Lung (tissue), 12 donors: ENCODE results near the gene RGP1. TPM values are rescaled to one million over a fixed set of nuclear protein-coding genes. Genes with fewer than 3 reads are reported as not detected.
A peak's percentile ranks its signal among the peaks of the same experiment; 100 is the strongest.

Experiments
- ATAC-seq: fragments of 200-7000 bp; cut with Tn5 transposase; one replicate; pipeline ENCODE4 v1.9.1; 2020; ENCODE audit warnings: moderate number of reproducible peaks; ENCODE audit not compliant: insufficient read depth, low FRiP score
- DNase-seq, 3 donors: peaks; one replicate each; pipeline ENCODE4 v3.0.0-alpha.2; 2013 to 2017
- H3K27ac ChIP-seq, 2 donors: one replicate each; pipeline ENCODE4 v1.5.1; 2013; ENCODE audit warnings: mild to moderate bottlenecking in 2 of 2, moderate library complexity in 2 of 2, control low read depth in 1 of 2, inconsistent platforms in 1 of 2, low read depth in 1 of 2, low read length in 1 of 2
- H3K27me3 ChIP-seq, 3 donors: one replicate each; pipeline ENCODE4 v1.5.1; 2013; ENCODE audit warnings: low read length in 2 of 3; ENCODE audit not compliant: control insufficient read depth in 3 of 3, insufficient read depth in 3 of 3
- H3K36me3 ChIP-seq, 4 donors: one replicate each; pipeline ENCODE4 v1.5.1; 2013; ENCODE audit warnings: low read length in 4 of 4, mild to moderate bottlenecking in 1 of 4, moderate library complexity in 1 of 4; ENCODE audit not compliant: control insufficient read depth in 4 of 4, insufficient read depth in 4 of 4
- H3K4me1 ChIP-seq, 5 donors: one replicate each; pipeline ENCODE4 v1.5.1; 2013; ENCODE audit warnings: low read length in 5 of 5, mild to moderate bottlenecking in 2 of 5, moderate library complexity in 1 of 5; ENCODE audit not compliant: control insufficient read depth in 5 of 5, insufficient read depth in 5 of 5
- H3K4me3 ChIP-seq: one replicate; pipeline ENCODE4 v1.5.1; 2013; ENCODE audit warnings: mild to moderate bottlenecking, control low read depth, moderate library complexity
- H3K9ac ChIP-seq, 2 donors: one replicate each; pipeline ENCODE4 v1.5.1; 2013; ENCODE audit warnings: low read length in 2 of 2, control low read depth in 1 of 2; ENCODE audit not compliant: insufficient read depth in 1 of 2
- H3K9me3 ChIP-seq, 4 donors: one replicate each; pipeline ENCODE4 v1.5.1; 2013; ENCODE audit warnings: low read length in 3 of 4, mild to moderate bottlenecking in 1 of 4, moderate library complexity in 1 of 4; ENCODE audit not compliant: control insufficient read depth in 4 of 4, insufficient read depth in 3 of 4
- CTCF ChIP-seq: IDR thresholded peaks from 2 replicates; pipeline ENCODE4 v1.5.1; 2012; ENCODE audit warnings: mild to moderate bottlenecking; ENCODE audit errors: control extremely low read depth, extremely low read depth
- WGBS, 2 donors: extraction: QIAGEN DNeasy Blood & Tissue Kit; methylation state at CpG; one replicate each; pipeline ENCODE4 v1.1.7; 2013; 5-methylcytosine and 5-hydroxymethylcytosine counted together
- polyA plus RNA-seq, 2 donors: library from polyadenylated mRNA; stranded (reverse); fragments of 200-250 nt; gene quantifications; one replicate each; pipeline ENCODE4 v1.2.1, GENCODE V29; 2013
- total RNA-seq, 2 donors: library from RNA; depleted of rRNA in 1 of 2; stranded (reverse); fragments of >200 nt in 1 of 2; gene quantifications; one replicate each; pipeline ENCODE4 v1.2.1, GENCODE V29; 2014 to 2021
- donor health status: control.
- donor health status: control.
- donor health status: Bipolar disorder and iron deficiency.
- donor health status: healthy.
- donor health status: DM: yes; HTN: yes; CAD: no.

Gene RGP1
- total and polyA plus RNA-seq, 4 donors, result 11.7 to 33.2 (median 12.9) TPM

GRCh38 chr9:35727676-35728040 lies 21.4 kb upstream of the RGP1 start:
- TF ChIP-seq CTCF, result no peak
- H3K27ac ChIP-seq, result peak overlapping the region; percentile 60 to 89
- peaks cover 19 to 38% (median 30%) of the 10 kb centered on the region in 4 donors for H3K36me3 ChIP-seq
- H3K9ac ChIP-seq, result peak overlapping the region; percentile 50 to 63
- H3K9me3 ChIP-seq, result no peaks in the 10 kb centered on the region
- no peaks in the 10 kb centered on the region for H3K27me3 ChIP-seq
- peak in 1 of 3 donors; percentile 27 for DNase-seq
- no peak overlapping the region for H3K4me3 ChIP-seq
- ATAC-seq, result no peak
- 11 to 20% methylated on average over 5 of the region's 5 CpGs for WGBS, 2 donors
- H3K4me1 ChIP-seq, result peaks cover 10 to 52% (median 25%) of the 10 kb centered on the region in 5 donors

GRCh38 chr9:35728041-35728971 lies 20.8 kb upstream of the RGP1 start:
- H3K4me3 ChIP-seq, result no peak overlapping the region
- peak overlapping the region; percentile 50 to 73 for H3K9ac ChIP-seq
- peak; percentile 89 to 95 (median 94) for DNase-seq
- 1 to 5% methylated on average over 10 of the region's 10 CpGs for WGBS, 2 donors
- peaks cover 17 to 33% (median 26%) of the 10 kb centered on the region in 4 donors for H3K36me3 ChIP-seq
- no peak for ATAC-seq
- peak overlapping the region; percentile 87 to 89 for H3K27ac ChIP-seq
- peaks cover 10 to 59% (median 26%) of the 10 kb centered on the region in 5 donors for H3K4me1 ChIP-seq
- H3K9me3 ChIP-seq, result no peaks in the 10 kb centered on the region
- no peaks in the 10 kb centered on the region for H3K27me3 ChIP-seq
- no peak for TF ChIP-seq CTCF

- DNase-seq (peak in 2 of 3 donors; percentile 18), ATAC-seq (no peak)
- Histone ChIP-seq H3K27me3 (no peaks in the 10 kb centered on the region), H3K36me3 (peaks cover 14 to 25% (median 18%) of the 10 kb centered on the region in 4 donors), H3K4me1 (peaks cover 14 to 67% (median 26%) of the 10 kb centered on the region in 5 donors), H3K27ac (peak overlapping the region; percentile 50 to 62), H3K9ac (peak overlapping the region in 1 of 2 donors; percentile 73), H3K4me3 (peak overlapping the region; percentile 1), H3K9me3 (no peaks in the 10 kb centered on the region)
- WGBS, 2 donors, result 51 to 53% methylated on average over 3 of the region's 3 CpGs
- no peak for TF ChIP-seq CTCF
Measured at GRCh38 chr9:35729101-35729500, 20.0 kb upstream of the RGP1 start.
